Esophagus muscularis mucosa (tissue), 4 donors: ENCODE data around the gene GABRA5.

ENCODE experiments used
- EP300 ChIP-seq: sonication (generic); formaldehyde crosslinking; IDR thresholded peaks from one replicate; pipeline ENCODE4 v1.6.1; 2017; ENCODE audit warnings: antibody characterized with exemption
- POLR2A ChIP-seq: fragments of 450-650 bp; IDR thresholded peaks from one replicate; pipeline ENCODE4 v1.6.1; 2017; ENCODE audit warnings: antibody characterized with exemption, moderate library complexity, mild to moderate bottlenecking, low read depth
- POLR2AphosphoS5 ChIP-seq, 2 donors: sonication (generic); formaldehyde crosslinking; IDR thresholded peaks; one replicate each; pipeline ENCODE4 v1.6.1; 2017; ENCODE audit warnings: antibody characterized with exemption in 2 of 2
- TF ChIP-seq, protein P1 (sequence below), 3 experiments: fragments of 200-600 bp in 2 of 3; fragments of 450-650 bp in 1 of 3; sonication (generic) in 2 of 3; IDR thresholded peaks; one replicate each; pipeline ENCODE4 v1.5.1; 2017 to 2019; ENCODE audit warnings: antibody characterized with exemption in 3 of 3, mild to moderate bottlenecking in 2 of 3, moderate library complexity in 1 of 3

DNA sequence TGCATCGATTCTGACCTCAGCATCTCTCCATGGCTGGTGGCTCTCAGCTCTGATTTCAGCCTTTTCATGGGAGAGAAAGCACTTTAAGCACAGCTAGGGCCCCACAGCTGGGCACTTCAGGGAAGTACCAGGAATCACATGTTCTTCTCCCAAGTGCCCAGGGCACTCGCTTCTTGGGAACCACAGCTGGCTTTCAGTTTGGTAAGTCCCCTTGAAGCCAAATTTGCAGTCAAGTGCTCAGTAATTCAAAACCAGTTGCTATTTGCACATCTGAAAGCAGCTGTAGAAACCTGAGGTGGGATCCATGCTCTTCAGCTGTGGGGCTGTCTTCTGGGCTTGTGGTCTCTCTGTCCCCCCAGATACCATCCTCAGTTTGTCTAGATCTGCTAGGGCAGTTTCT is 12.8 kb downstream of the GABRA5 start:
- no peak for TF ChIP-seq POLR2AphosphoS5 (IDR thresholded peaks at IDR 0.05)
- TF ChIP-seq, protein P1, sequence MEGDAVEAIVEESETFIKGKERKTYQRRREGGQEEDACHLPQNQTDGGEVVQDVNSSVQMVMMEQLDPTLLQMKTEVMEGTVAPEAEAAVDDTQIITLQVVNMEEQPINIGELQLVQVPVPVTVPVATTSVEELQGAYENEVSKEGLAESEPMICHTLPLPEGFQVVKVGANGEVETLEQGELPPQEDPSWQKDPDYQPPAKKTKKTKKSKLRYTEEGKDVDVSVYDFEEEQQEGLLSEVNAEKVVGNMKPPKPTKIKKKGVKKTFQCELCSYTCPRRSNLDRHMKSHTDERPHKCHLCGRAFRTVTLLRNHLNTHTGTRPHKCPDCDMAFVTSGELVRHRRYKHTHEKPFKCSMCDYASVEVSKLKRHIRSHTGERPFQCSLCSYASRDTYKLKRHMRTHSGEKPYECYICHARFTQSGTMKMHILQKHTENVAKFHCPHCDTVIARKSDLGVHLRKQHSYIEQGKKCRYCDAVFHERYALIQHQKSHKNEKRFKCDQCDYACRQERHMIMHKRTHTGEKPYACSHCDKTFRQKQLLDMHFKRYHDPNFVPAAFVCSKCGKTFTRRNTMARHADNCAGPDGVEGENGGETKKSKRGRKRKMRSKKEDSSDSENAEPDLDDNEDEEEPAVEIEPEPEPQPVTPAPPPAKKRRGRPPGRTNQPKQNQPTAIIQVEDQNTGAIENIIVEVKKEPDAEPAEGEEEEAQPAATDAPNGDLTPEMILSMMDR (IDR thresholded peaks at IDR 0.05), result no peak
- no peak for TF ChIP-seq EP300
- TF ChIP-seq POLR2A, result no peak
